KOPT-K1 (cell line): ENCODE results near the gene PLEKHM3.
A peak's percentile ranks its signal among the peaks of the same experiment; 100 is the strongest.
"Not testable (repeated sequence)": the region's sequence is repeated elsewhere in the genome, so short reads cannot be mapped to it uniquely, and the experiment has no call there.

Source experiments
- H3K27ac ChIP-seq: fragments of 200-600 bp; sonication (generic); 2 replicates; pipeline ENCODE4 v1.5.1; 2016; ENCODE audit warnings: antibody characterized with exemption, mild to moderate bottlenecking, low read depth, low read length; ENCODE audit not compliant: poor library complexity, severe bottlenecking
- H3K36me3 ChIP-seq: fragments of 200-600 bp; sonication (generic); 2 replicates; pipeline ENCODE4 v1.5.1; 2017; ENCODE audit warnings: antibody characterized with exemption, mild to moderate bottlenecking, low read length, moderate library complexity; ENCODE audit not compliant: insufficient read depth
- H3K9me3 ChIP-seq: fragments of 200-600 bp; sonication (generic); 2 replicates; pipeline ENCODE4 v1.5.1; 2017; ENCODE audit warnings: antibody characterized with exemption, low read length, mild to moderate bottlenecking; ENCODE audit not compliant: insufficient read depth, poor library complexity, severe bottlenecking

The PLEKHM3 gene

GRCh38 chr2:208042041-208042440 is 16.7 kb upstream of the PLEKHM3 start:
- no peaks in the 10 kb centered on the region for H3K9me3 ChIP-seq
- no peak overlapping the region for H3K27ac ChIP-seq
- no peaks in the 10 kb centered on the region for H3K36me3 ChIP-seq

GRCh38 chr2:208040199-208041171 is 15.2 kb upstream of the PLEKHM3 start:
- Histone ChIP-seq H3K9me3 (no peaks in the 10 kb centered on the region), H3K27ac (no peak overlapping the region), H3K36me3 (no peaks in the 10 kb centered on the region)

- no peaks in the 10 kb centered on the region for H3K36me3 ChIP-seq
- H3K27ac ChIP-seq = no peak overlapping the region
- H3K9me3 ChIP-seq = no peaks in the 10 kb centered on the region
Observed at GRCh38 chr2:208039376-208040110, 14.2 kb upstream of the PLEKHM3 start.

GRCh38 chr2:208037564-208038487 is 12.5 kb upstream of the PLEKHM3 start:
- Histone ChIP-seq H3K36me3 (no peaks in the 10 kb centered on the region), H3K9me3 (no peaks in the 10 kb centered on the region), H3K27ac (no peak overlapping the region)

- H3K36me3 ChIP-seq = no peaks in the 10 kb centered on the region
- H3K27ac ChIP-seq = no peak overlapping the region
- H3K9me3 ChIP-seq = no peaks in the 10 kb centered on the region
Observed at GRCh38 chr2:208036357-208036756, 11.0 kb upstream of the PLEKHM3 start.

GRCh38 chr2:208034503-208035140 is 9.3 kb upstream of the PLEKHM3 start:
- H3K9me3 ChIP-seq = no peaks in the 10 kb centered on the region

GRCh38 chr2:208033701-208034502 is 8.6 kb upstream of the PLEKHM3 start:
- Histone ChIP-seq H3K27ac (no peak overlapping the region), H3K9me3 (no peaks in the 10 kb centered on the region), H3K36me3 (no peaks in the 10 kb centered on the region)

More at GRCh38 chr2:208034503-208035140, 9.3 kb upstream of the PLEKHM3 start:
- no peaks in the 10 kb centered on the region for H3K36me3 ChIP-seq
- no peak overlapping the region for H3K27ac ChIP-seq

- no peaks in the 10 kb centered on the region for H3K36me3 ChIP-seq
- H3K9me3 ChIP-seq = no peaks in the 10 kb centered on the region
- H3K27ac ChIP-seq = no peak overlapping the region
Observed at GRCh38 chr2:208031608-208032019, 6.3 kb upstream of the PLEKHM3 start.

GRCh38 chr2:208025814-208026184 is 472 bp upstream of the PLEKHM3 start:
- Histone ChIP-seq H3K27ac (peak overlapping the region; percentile 72), H3K36me3 (no peaks in the 10 kb centered on the region), H3K9me3 (no peaks in the 10 kb centered on the region)

GRCh38 chr2:208024091-208024490 is 1.2 kb downstream of the PLEKHM3 start:
- H3K27ac ChIP-seq = no peak overlapping the region
- no peaks in the 10 kb centered on the region for H3K9me3 ChIP-seq

GRCh38 chr2:208020253-208020652 is 5.1 kb downstream of the PLEKHM3 start:
- Histone ChIP-seq H3K36me3 (no peaks in the 10 kb centered on the region), H3K27ac (no peak overlapping the region), H3K9me3 (no peaks in the 10 kb centered on the region)

More at GRCh38 chr2:208024091-208024490, 1.2 kb downstream of the PLEKHM3 start:
- H3K36me3 ChIP-seq = no peaks in the 10 kb centered on the region

GRCh38 chr2:208018124-208018712 is 7.1 kb downstream of the PLEKHM3 start:
- H3K27ac ChIP-seq, H3K36me3 ChIP-seq, H3K9me3 ChIP-seq: not testable (repeated sequence)

- Histone ChIP-seq H3K36me3 (no peaks in the 10 kb centered on the region), H3K9me3 (no peaks in the 10 kb centered on the region), H3K27ac (no peak overlapping the region)
Observed at GRCh38 chr2:208017721-208018120, 7.6 kb downstream of the PLEKHM3 start.
